Esophagus squamous epithelium (tissue), 4 donors: ENCODE data around the gene FAM47E.
A peak's percentile ranks its signal among the peaks of the same experiment; 100 is the strongest.

Experiments used
- POLR2A ChIP-seq, 4 donors: fragments of 450-650 bp; IDR thresholded peaks; one replicate each; pipeline ENCODE4 v1.6.1; 2017; ENCODE audit warnings: antibody characterized with exemption in 4 of 4, mild to moderate bottlenecking in 4 of 4, moderate library complexity in 3 of 4
- TF ChIP-seq, protein P1 (sequence below), 6 experiments: fragments of 450-650 bp in 4 of 6; fragments of 200-600 bp in 2 of 6; sonication (generic) in 2 of 6; IDR thresholded peaks; one replicate each; pipeline ENCODE4 v1.5.1; 2016 to 2019; ENCODE audit warnings: antibody characterized with exemption in 6 of 6, mild to moderate bottlenecking in 4 of 6, moderate library complexity in 4 of 6

DNA sequence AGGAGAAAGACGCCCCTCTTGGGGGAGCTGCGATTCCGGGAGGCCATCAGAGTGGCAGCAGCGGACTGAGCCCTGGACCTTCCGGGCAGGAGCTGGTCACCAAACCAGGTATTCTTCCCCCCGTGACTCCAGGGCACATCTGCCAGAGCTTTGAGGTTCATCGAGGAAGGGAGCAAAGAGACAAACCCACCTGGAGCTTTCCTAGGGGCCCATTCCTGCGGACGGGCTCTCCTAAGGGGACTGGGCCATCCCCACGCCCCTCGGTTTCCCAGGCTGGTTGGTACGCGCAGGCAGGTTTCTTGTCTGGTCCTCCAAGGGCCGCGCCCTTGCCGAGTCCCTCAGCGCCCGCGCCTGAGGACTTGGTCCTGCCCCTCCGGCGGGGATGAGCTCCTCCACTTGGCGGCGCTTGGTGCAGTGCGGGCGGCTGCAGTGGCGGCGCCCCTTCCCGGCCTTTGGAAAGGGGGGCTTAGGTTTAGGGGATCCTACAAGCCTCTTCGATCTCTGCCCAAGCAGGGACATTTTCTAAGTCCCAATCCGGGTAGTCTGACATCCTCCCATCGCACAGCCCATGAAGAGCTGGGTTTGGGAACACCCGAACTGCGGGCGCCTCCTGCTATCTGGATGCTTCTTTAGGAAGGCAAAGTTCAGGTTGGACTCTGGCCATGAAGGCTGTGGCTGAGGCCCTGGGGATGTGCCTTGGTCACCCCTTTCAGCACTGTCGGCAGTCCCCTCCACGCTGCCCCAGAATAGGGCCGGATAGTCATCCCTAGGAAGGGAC is 55.5 kb downstream of the FAM47E start:
- TF ChIP-seq, protein P1, sequence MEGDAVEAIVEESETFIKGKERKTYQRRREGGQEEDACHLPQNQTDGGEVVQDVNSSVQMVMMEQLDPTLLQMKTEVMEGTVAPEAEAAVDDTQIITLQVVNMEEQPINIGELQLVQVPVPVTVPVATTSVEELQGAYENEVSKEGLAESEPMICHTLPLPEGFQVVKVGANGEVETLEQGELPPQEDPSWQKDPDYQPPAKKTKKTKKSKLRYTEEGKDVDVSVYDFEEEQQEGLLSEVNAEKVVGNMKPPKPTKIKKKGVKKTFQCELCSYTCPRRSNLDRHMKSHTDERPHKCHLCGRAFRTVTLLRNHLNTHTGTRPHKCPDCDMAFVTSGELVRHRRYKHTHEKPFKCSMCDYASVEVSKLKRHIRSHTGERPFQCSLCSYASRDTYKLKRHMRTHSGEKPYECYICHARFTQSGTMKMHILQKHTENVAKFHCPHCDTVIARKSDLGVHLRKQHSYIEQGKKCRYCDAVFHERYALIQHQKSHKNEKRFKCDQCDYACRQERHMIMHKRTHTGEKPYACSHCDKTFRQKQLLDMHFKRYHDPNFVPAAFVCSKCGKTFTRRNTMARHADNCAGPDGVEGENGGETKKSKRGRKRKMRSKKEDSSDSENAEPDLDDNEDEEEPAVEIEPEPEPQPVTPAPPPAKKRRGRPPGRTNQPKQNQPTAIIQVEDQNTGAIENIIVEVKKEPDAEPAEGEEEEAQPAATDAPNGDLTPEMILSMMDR (IDR thresholded peaks at IDR 0.05), result peak in 5 of 6 experiments; percentile 8 to 30 (median 13)
- TF ChIP-seq POLR2A (IDR thresholded peaks at IDR 0.05), result no peak
